Measurements from ENCODE around the gene SELENOT. TPM values are rescaled to one million over a fixed set of nuclear protein-coding genes. Genes with fewer than 3 reads are reported as not detected.
"Not testable (repeated sequence)": the region's sequence is repeated elsewhere in the genome, so short reads cannot be mapped to it uniquely, and the experiment has no call there.

Gene SELENOT
- total RNA-seq, 1 experiment from 2014 or later = 244 TPM

DNA sequence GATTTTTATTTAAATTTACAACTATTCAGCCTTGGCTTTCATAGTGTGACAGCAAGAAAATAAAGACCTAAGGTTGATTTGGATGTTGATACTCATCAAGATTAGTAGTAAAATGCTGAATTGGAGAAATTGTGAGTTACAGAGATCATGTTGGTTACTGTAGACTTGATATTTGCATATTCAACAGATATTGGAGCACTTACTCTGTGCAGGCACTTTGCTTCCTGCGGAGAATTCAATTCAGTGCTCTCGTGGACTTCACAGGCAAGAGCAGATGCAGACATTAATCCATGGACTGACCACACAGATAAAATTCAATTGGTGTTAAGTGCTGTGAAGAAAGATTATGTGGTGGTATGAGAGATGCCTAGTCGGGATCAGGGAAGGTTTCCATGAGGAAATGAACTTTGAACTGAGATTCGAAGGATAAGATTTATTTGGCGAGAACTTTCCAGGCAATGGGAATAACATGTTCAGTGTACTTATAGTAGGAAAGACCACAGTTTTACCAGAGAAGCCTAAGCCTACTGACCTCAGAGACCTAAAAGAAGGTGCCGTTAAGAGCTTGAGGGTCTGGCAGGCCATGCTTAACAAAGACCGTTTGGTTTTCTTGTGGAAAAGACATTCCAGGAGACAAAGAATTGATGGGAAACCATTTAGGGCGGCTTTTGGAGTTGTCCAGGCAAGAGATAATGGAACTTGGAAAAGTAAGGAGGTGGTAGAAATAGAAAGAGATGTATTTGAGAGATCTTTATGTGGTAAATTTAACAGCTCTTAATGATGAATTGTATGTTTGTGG is 4.3 kb downstream of the SELENOT start:
- DNase-seq (ENCODE audit: low read depth) = no peak

GRCh38 chr3:150609988-150610387 is 6.9 kb downstream of the SELENOT start:
- no peak for DNase-seq (ENCODE audit: low read depth)

DNA sequence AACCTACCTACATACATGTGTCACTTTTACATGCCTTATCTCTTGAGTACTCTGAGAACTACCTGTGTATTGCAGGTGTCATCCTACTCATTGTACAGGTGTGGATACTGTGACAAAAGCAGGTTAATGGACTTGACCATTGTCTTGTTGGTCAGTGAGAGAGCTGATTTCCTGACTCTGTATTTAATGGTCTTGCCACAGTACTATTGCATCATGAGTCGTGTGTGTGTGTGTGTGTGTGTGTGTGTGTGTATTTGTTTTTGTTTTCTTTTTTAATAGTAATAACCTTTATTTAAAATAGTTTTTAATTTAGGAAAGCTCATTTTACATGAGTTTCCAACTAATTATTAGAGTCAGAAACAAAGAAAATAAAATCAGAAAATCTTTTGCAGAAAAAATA is 7.7 kb downstream of the SELENOT start:
- no peak for DNase-seq (ENCODE audit: low read depth)

- DNase-seq (ENCODE audit: low read depth) = no peak
These were observed 8.5 kb downstream of the SELENOT start for GRCh38 chr3:150611666-150612065.

- DNase-seq (ENCODE audit: low read depth) = no peak
These were observed 9.4 kb downstream of the SELENOT start for GRCh38 chr3:150612494-150612893.

DNA sequence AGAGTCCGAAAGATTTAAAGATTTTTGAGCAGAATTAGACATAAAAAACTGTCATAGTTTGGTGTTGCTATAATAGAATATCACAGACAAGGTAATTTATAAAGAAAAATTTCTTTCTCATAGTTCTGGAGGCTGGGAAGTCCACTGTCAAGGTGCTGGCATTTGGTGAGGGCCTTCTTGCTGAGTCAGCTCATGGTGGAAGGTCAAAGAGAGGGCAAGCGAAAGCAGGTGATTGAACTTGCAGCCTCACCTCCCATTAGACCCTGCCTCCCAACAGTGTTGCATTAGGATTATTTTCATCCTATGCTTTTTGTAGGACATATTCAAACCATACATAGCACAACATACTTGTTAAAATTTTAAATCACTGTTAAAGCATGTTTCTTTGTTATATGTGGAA is 9.9 kb downstream of the SELENOT start:
- no peak for DNase-seq (ENCODE audit: low read depth)

DNA sequence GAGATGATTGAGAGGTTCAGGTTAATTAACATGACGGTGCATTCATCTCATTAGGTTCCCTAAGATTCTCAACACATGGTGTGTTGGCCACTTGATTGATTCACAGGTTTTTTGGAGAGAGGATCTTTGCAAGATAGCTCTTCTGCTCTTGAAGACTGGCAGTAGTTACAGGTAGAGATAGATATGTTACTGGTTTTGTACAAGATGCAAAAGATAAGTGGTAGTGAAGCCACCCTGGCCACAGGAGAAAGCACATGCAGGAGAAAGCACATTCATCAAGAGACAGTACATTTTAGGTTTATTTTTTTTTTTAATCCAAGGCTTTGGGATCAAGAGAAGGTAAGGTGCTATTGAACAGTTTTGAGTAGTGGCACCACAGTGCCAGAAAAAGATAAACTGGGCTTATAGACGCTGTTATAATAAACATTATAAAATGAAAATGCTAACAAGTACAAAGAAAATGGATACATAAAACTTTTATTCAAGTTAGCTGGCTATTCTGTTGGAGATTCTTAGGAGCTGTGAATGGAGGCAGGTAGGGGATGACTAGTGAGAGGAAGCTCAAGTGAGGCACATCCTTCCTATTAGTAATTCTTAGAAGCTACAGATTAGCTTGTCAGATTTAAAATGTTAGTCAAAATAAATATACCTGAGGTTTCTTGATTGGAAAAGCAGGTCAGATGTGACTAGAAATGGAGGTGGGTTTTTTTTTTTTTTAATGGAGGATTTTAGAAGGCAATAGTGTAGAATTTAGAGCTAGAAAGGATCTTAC is 10.8 kb downstream of the SELENOT start:
- DNase-seq (ENCODE audit: low read depth) = no peak

- DNase-seq (ENCODE audit: low read depth) = no peak
These were observed 17.0 kb downstream of the SELENOT start for GRCh38 chr3:150620002-150620689.

DNA sequence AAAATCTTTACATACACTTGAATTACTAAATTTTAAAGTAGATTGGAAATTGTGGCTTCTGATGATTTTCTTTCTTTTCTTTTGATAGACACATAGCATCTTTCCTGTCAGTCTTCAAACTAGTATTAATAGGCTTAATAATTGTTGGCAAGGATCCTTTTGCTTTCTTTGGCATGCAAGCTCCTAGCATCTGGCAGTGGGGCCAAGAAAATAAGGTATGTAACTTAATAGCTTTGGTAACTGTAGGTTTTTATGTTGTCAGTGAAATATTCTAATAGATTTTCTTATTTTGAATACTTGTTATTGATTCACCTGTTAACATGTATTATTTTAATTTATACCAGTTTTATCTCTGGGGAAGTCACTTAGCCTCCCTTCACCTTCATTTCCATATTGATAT is 19.8 kb downstream of the SELENOT start:
- DNase-seq (ENCODE audit: low read depth) = not testable (repeated sequence)

GRCh38 chr3:150623945-150624344 is 20.8 kb downstream of the SELENOT start:
- DNase-seq (ENCODE audit: low read depth) = no peak

DNA sequence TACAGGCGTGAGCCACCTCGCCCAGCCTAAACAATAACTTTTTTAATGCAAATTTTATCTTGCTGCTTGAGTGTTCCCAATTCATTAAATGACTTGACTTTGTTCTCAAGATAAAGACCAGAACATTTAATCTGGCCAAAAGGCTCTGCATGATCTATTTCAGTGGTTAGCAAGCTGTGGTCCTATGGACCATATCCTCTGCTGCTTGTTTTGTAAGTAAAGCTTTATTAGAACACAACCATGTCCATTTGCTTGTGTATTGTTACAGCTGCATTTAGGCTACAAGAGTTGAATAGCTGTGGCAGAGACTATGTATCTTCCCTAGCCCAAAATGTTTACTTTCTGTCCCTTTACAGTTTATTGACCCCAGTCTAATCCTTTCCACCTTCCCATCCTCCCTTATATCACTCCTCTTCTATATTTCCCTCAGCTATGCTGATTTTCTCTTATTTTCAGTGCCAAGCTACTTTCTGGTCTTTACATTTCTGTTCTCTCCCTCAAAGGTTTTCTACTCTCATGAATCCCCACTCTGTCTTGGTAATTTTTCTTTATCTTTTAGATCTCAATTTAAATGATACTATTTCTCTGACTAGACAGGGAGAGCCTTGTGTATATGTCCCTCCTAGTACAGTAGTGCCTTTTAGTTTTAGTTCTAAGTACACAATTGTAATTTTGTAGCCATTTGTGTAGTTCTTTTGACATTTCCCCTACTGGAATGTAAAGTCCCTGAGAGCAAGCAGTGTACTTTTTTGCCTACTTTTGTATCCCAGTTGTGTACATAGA is 23.2 kb downstream of the SELENOT start:
- DNase-seq (ENCODE audit: low read depth) = no peak

- DNase-seq (ENCODE audit: low read depth) = no peak
These were observed 24.4 kb downstream of the SELENOT start for GRCh38 chr3:150627557-150627956.

DNA sequence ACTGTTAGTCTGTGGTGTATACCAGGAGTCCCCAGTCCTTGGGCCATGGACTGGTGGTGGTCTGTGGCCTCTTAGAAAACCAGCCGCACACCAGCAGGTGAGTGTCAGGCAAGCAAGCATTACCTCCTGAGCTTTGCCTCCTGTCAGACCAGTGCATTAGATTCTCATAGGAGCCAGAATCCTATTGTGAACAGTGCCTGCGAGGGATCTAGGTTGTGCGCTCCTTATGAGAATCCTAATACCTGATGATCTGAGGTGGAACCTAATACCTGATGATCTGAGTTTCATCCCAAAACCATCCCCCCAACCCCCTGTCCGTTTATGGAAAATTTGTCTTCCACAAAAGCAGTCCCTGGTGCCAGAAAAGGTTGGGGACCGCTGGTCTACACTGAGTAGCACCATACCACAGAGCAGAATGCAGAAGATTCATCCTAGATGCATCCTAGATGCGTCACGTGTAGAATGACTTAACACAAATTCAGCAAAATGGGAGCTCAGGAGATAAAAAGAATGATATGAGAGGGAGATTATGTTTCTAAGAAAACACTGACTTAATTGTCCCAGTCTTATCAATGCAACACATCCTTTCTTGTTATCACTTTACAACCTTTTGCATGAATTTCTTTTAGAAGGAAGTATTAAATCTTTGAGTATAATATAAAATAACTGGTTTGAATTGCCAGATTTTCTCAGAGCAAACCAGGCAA is 28.5 kb downstream of the SELENOT start:
- DNase-seq (ENCODE audit: low read depth) = no peak

GRCh38 chr3:150635076-150635475 is 32.0 kb downstream of the SELENOT start:
- DNase-seq (ENCODE audit: low read depth) = no peak

DNA sequence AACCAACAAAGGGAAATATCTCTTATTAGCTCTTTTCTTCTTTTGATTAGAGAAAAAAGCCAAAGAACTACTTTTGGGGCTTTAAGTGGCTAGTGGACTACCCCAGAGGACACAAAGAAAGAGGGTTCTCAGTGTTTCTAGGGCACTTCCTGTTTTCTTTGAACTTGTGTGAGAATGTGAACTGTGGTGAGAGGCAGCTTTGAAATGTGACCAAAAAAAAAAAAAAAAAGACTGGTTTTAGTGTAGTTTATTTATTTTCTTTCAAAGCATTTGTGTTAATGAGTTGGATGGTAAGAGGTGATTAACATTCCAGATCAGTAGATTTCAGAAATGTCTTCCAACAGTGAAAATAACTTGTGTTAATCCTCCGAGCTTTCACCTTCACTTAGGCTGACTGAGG is 32.4 kb downstream of the SELENOT start:
- peak; percentile 20 for DNase-seq (ENCODE audit: low read depth)

GRCh38 chr3:150636258-150636657 is 33.1 kb downstream of the SELENOT start:
- no peak for DNase-seq (ENCODE audit: low read depth)

GRCh38 chr3:150639262-150639661 is 36.1 kb downstream of the SELENOT start:
- peak; percentile 67 for DNase-seq (ENCODE audit: low read depth)

DNA sequence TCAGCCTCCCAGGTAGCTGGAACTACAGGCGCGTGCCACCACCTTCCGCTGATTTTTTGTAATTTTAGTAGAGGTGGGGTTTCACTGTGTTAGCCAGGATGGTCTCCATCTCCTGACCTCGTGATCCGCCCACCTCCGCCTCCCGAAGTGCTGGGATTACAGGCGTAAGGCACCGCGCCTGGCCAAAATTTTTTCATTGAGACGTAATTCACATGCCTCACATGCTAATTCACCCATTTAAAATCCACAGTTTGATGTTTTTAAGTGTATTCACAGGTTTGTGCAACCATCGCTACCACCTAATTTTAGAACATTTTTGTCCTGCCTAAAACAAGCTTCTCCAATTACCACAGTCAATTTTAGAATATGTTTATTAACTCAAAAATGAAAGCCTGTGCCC is 37.1 kb downstream of the SELENOT start:
- DNase-seq (ENCODE audit: low read depth) = no peak

DNA sequence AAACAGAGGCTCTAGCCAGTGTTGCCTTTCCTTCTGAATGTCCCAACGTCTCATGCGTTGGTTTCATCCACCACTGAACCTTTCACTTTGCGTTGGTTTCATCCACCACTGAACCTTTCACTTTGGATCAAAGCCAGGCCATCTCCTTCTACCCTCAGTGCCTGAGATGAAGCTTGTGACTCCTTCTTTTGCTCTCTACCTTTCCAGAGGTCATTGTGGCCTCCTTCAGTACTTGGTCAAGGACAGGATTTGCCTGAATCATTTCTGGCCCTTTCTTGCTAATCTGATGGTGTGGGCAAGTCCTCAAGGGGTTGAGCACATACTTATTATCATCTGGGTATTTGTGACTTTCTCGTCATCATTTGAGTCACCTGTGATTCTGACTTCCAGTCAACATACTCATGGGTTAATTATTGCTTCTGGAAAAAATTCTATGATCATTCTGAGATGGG is 50.0 kb downstream of the SELENOT start:
- no peak for DNase-seq (ENCODE audit: low read depth)

GRCh38 chr3:150656316-150656715 is 53.2 kb downstream of the SELENOT start:
- no peak for DNase-seq (ENCODE audit: low read depth)
